Keratinocyte (primary cell): ENCODE measurements around the gene NUMB. TPM values are rescaled to one million over a fixed set of nuclear protein-coding genes. Genes with fewer than 3 reads are reported as not detected.

Experiments used
- DNase-seq: peaks from one replicate; pipeline ENCODE4 v3.0.0-alpha.2; 2011; ENCODE audit warnings: low read depth, missing footprints, low spot score
- FAIRE-seq: peaks from 2 replicates; lab custom pipeline; 2011; peaks lifted over from hg19 to GRCh38; lab: Jason Lieb, UNC
- H2AFZ ChIP-seq: 2 replicates; pipeline ENCODE4 v1.6.0; 2012; ENCODE audit warnings: low read length, control low read depth, inconsistent platforms; ENCODE audit not compliant: control insufficient read depth
- H3K27ac ChIP-seq: 2 replicates; pipeline ENCODE4 v1.5.1; 2011; ENCODE audit warnings: low read length; ENCODE audit not compliant: control insufficient read depth, insufficient read depth
- H3K27me3 ChIP-seq: 3 replicates; pipeline ENCODE4 v1.6.0; 2011; ENCODE audit warnings: low read length; ENCODE audit not compliant: control insufficient read depth, insufficient read depth; ENCODE audit errors: extremely low read depth
- H3K36me3 ChIP-seq, 2 experiments: 2 replicates in 1 of 2; 3 replicates in 1 of 2; pipeline ENCODE4 v1.5.1; 2011; ENCODE audit warnings: low read length in 2 of 2, mild to moderate bottlenecking in 1 of 2; ENCODE audit not compliant: control insufficient read depth in 2 of 2, insufficient read depth in 2 of 2; ENCODE audit errors: extremely low read depth in 1 of 2
- H3K4me1 ChIP-seq: 3 replicates; pipeline ENCODE4 v1.5.1; 2011; ENCODE audit warnings: low read length; ENCODE audit not compliant: control insufficient read depth, insufficient read depth; ENCODE audit errors: extremely low read depth
- H3K4me2 ChIP-seq: 3 replicates; pipeline ENCODE4 v1.6.0; 2011; ENCODE audit warnings: low read depth, low read length; ENCODE audit not compliant: control insufficient read depth, insufficient read depth; ENCODE audit errors: extremely low read depth
- H3K4me3 ChIP-seq, 3 experiments: fragments of 200-600 bp in 1 of 3; sonication (generic) in 1 of 3; 2 replicates in 2 of 3; 3 replicates in 1 of 3; pipeline ENCODE4 v1.5.1; 2011 to 2016; ENCODE audit warnings: low read length in 3 of 3, mild to moderate bottlenecking in 3 of 3, control low read depth in 2 of 3, inconsistent platforms in 1 of 3, low read depth in 1 of 3, mixed read lengths in 1 of 3, mixed run types in 1 of 3, moderate library complexity in 1 of 3; ENCODE audit not compliant: control insufficient read depth in 2 of 3, insufficient read depth in 2 of 3; ENCODE audit errors: extremely low read depth in 1 of 3
- H3K79me2 ChIP-seq: 2 replicates; pipeline ENCODE4 v1.6.0; 2012; ENCODE audit warnings: low read length; ENCODE audit not compliant: control insufficient read depth, insufficient read depth
- H3K9ac ChIP-seq: 3 replicates; pipeline ENCODE4 v1.6.0; 2011; ENCODE audit warnings: low read length; ENCODE audit not compliant: control insufficient read depth, insufficient read depth; ENCODE audit errors: extremely low read depth
- H3K9me1 ChIP-seq: 3 replicates; pipeline ENCODE4 v1.6.0; 2011; ENCODE audit warnings: low read length; ENCODE audit not compliant: control insufficient read depth, insufficient read depth; ENCODE audit errors: extremely low read depth
- H3K9me3 ChIP-seq: 2 replicates; pipeline ENCODE4 v1.5.1; 2012; ENCODE audit warnings: low read depth, low read length; ENCODE audit not compliant: control insufficient read depth
- H4K20me1 ChIP-seq: 3 replicates; pipeline ENCODE4 v1.6.0; 2011; ENCODE audit warnings: low read length; ENCODE audit not compliant: control insufficient read depth, insufficient read depth; ENCODE audit errors: extremely low read depth
- EZH2 ChIP-seq: IDR thresholded peaks from one replicate; pipeline ENCODE4 v1.6.1; 2012; ENCODE audit warnings: inconsistent platforms, mild to moderate bottlenecking, low read length, moderate library complexity
- dilution Hi-C: fragments of 300-500 bp; cut with MboI; formaldehyde crosslinking; loops from one replicate; pipeline ENCODE4 v1.7.0; 2020; ENCODE audit warnings: low sequenced_read_pairs; ENCODE audit not compliant: extremely low pct_ligation_motif_present
- polyA plus RNA-seq, 5 experiments: library from polyadenylated mRNA; depleted of rRNA in 3 of 5; stranded (reverse) in 3 of 5; stranded (forward) in 1 of 5; unstranded in 1 of 5; fragments of >200 nt; gene quantifications; 1 replicate in 1 of 5; 2 replicates in 3 of 5; 3 replicates in 1 of 5; pipeline versions ENCODE4 v1.2.1 to v1.2.3, GENCODE V29; 2011 to 2012; ENCODE audit warnings: missing spikeins in 2 of 5, low read depth in 1 of 5, low replicate concordance in 1 of 5
- TF ChIP-seq, protein P1 (sequence below), 3 experiments: IDR thresholded peaks in 1 of 3; conservative IDR thresholded peaks in 1 of 3; optimal IDR thresholded peaks in 1 of 3; 2 replicates in 2 of 3; 3 replicates in 1 of 3; pipeline versions ENCODE3 to v1.5.1; 2011; ENCODE audit warnings: low read length in 3 of 3, mild to moderate bottlenecking in 3 of 3, moderate library complexity in 2 of 3, control low read depth in 1 of 3, inconsistent platforms in 1 of 3; ENCODE audit not compliant: insufficient read depth in 2 of 3; ENCODE audit errors: extremely low read depth in 1 of 3

NUMB gene
- polyA plus RNA-seq, 1 donor (not counting 4 experiments of a cell fraction or from before 2014, with no cell fraction given): 110 TPM

DNA sequence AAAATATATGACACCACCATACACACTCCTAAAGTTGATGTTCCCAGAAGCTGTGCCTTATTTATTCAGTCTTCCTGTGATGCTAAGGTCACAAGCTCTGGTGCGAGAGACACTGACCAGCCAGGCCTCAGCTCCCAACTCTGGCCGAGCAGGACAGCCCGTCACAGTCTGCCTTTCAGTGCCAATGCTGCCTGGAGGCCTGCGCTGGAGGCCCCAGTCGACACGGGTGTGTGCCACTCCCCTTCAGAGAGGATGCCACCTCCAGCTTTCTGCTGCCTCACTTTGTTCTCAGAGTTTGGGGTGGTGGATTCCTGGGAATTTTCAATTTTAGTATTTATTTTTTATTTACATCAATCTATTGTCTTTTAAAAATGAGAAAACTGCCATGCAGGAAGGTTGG is 228.3 kb downstream of the NUMB start:
- Histone ChIP-seq H3K4me2 (no peak overlapping the region), H3K4me1 (peaks cover 15% of the 10 kb centered on the region), H3K79me2 (no peaks in the 10 kb centered on the region), H3K9me3 (no peaks in the 10 kb centered on the region), H2AFZ (no peak overlapping the region), H3K27ac (no peak overlapping the region), H3K9ac (no peak overlapping the region), H3K27me3 (peaks cover 33% of the 10 kb centered on the region), H3K4me3 (no peak overlapping the region), H4K20me1 (no peaks in the 10 kb centered on the region), H3K36me3 (no peaks in the 10 kb centered on the region), H3K9me1 (no peaks in the 10 kb centered on the region)
- dilution Hi-C loops: no loop called here
- no peak for TF ChIP-seq EZH2
- TF ChIP-seq, protein P1, sequence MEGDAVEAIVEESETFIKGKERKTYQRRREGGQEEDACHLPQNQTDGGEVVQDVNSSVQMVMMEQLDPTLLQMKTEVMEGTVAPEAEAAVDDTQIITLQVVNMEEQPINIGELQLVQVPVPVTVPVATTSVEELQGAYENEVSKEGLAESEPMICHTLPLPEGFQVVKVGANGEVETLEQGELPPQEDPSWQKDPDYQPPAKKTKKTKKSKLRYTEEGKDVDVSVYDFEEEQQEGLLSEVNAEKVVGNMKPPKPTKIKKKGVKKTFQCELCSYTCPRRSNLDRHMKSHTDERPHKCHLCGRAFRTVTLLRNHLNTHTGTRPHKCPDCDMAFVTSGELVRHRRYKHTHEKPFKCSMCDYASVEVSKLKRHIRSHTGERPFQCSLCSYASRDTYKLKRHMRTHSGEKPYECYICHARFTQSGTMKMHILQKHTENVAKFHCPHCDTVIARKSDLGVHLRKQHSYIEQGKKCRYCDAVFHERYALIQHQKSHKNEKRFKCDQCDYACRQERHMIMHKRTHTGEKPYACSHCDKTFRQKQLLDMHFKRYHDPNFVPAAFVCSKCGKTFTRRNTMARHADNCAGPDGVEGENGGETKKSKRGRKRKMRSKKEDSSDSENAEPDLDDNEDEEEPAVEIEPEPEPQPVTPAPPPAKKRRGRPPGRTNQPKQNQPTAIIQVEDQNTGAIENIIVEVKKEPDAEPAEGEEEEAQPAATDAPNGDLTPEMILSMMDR (optimal IDR thresholded peaks at IDR 0.05 in 1 of 3, IDR thresholded peaks at IDR 0.05 in 1 of 3, conservative IDR thresholded peaks at IDR 0.05 in 1 of 3; ENCODE audit: extremely low read depth in 1 of 3, insufficient read depth in 2 of 3, low read length in 3 of 3): no peak
- FAIRE-seq (no peak), DNase-seq (no peak)

DNA sequence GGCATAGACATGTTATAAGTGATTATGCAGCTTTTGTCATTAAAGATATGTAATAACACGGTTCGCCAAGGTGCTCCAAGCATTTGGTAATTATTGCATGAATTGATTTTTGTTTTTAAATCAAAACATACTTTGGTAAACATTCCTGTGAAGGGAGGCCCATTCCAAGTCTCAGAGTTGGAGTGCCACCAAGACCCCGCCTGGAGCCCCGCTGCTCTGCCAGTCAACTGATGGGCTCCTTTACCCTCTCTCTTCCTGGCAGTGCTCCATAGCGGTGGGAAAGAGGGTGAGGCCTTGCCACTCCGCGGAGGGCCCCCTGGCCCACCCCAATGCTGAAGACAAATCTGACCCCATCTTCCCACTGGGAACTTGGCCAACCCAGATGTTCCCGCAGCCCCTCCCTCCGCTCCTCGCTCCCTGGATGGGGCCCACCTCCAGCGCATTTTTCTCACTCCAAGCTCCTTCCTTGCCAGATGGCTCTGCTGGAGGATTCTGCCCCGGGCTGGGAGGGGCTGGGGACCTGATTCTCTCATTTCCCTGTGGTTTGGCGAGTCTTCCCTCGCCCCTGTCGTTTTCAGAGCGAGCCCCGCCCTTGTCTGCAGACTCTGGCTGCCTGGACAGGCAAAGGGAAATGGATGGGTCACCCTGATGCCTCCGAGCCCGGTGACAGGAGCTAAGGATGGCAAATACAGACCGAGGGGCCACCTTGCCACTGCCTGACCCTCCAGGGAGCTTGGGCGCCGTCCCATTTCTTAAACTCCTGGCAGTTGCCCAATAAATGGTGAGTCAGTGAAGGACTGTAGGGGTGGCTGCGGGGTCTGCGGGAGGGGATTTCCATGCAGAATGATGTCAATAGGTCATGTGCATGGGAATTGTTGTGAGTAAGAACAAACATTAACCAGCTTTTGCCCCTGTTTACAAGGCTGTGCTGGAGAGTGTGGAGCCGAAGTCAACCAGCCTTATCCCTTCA is 230.2 kb downstream of the NUMB start:
- FAIRE-seq (peak; percentile 9), DNase-seq (no peak)
- peaks cover 0 to 2% of the 10 kb centered on the region in 2 experiments for H3K36me3 ChIP-seq
- no peak overlapping the region for H2AFZ ChIP-seq
- H3K4me1 ChIP-seq: peaks cover 15% of the 10 kb centered on the region
- H3K4me3 ChIP-seq: peak overlapping the region in 1 of 3 experiments; percentile 21
- peak overlapping the region; percentile 41 for H3K4me2 ChIP-seq
- no peaks in the 10 kb centered on the region for H3K79me2 ChIP-seq
- H3K27me3 ChIP-seq: peaks cover 16% of the 10 kb centered on the region
- H3K9me3 ChIP-seq: no peaks in the 10 kb centered on the region
- H3K27ac ChIP-seq: peak overlapping the region; percentile 30
- no peaks in the 10 kb centered on the region for H4K20me1 ChIP-seq
- no peaks in the 10 kb centered on the region for H3K9me1 ChIP-seq
- dilution Hi-C loops: no loop called here
- TF ChIP-seq EZH2: no peak
- TF ChIP-seq, protein P1 (optimal IDR thresholded peaks at IDR 0.05 in 1 of 3, IDR thresholded peaks at IDR 0.05 in 1 of 3, conservative IDR thresholded peaks at IDR 0.05 in 1 of 3; ENCODE audit: extremely low read depth in 1 of 3, insufficient read depth in 2 of 3, low read length in 3 of 3): no peak
- peak overlapping the region; percentile 19 for H3K9ac ChIP-seq
